ELR (cell line): ENCODE data around the gene SPAG9.
A peak's percentile ranks its signal among the peaks of the same experiment; 100 is the strongest.
"Not testable (repeated sequence)": the region's sequence is repeated elsewhere in the genome, so short reads cannot be mapped to it uniquely, and the experiment has no call there.

ENCODE experiments used
- DNase-seq: peaks from one replicate; pipeline ENCODE4 v3.0.0-alpha.2; 2015; ENCODE audit warnings: low read depth

Gene SPAG9

GRCh38 chr17:51088287-51088686 is 32.4 kb downstream of the SPAG9 start:
- no peak for DNase-seq

GRCh38 chr17:51087072-51087757 is 33.5 kb downstream of the SPAG9 start:
- DNase-seq = peak; percentile 61

- DNase-seq = peak; percentile 64
These were observed 35.4 kb downstream of the SPAG9 start for GRCh38 chr17:51085150-51085805.

- no peak for DNase-seq
These were observed 36.7 kb downstream of the SPAG9 start for GRCh38 chr17:51083981-51084380.

- not testable (repeated sequence) for DNase-seq
These were observed 37.3 kb downstream of the SPAG9 start for GRCh38 chr17:51083364-51083763.

GRCh38 chr17:51079049-51079448 is 41.6 kb downstream of the SPAG9 start:
- peak; percentile 60 for DNase-seq

GRCh38 chr17:51078009-51078592 is 42.6 kb downstream of the SPAG9 start:
- no peak for DNase-seq

- DNase-seq = no peak
These were observed 43.8 kb downstream of the SPAG9 start for GRCh38 chr17:51076821-51077220.

- no peak for DNase-seq
These were observed 49.1 kb downstream of the SPAG9 start for GRCh38 chr17:51071556-51071955.

GRCh38 chr17:51065466-51065865 is 55.2 kb downstream of the SPAG9 start:
- no peak for DNase-seq

- peak; percentile 41 for DNase-seq
These were observed 56.5 kb downstream of the SPAG9 start for GRCh38 chr17:51064061-51064735.

GRCh38 chr17:51060396-51060795 is 60.3 kb downstream of the SPAG9 start:
- no peak for DNase-seq

GRCh38 chr17:51059781-51060180 is 60.9 kb downstream of the SPAG9 start:
- peak; percentile 76 for DNase-seq

- DNase-seq = no peak
These were observed 63.1 kb downstream of the SPAG9 start for GRCh38 chr17:51057534-51057933.

GRCh38 chr17:51056813-51057510 is 63.7 kb downstream of the SPAG9 start:
- peak; percentile 89 for DNase-seq

- DNase-seq = no peak
These were observed 65.9 kb downstream of the SPAG9 start for GRCh38 chr17:51054748-51055147.

GRCh38 chr17:51052235-51052634 is 68.4 kb downstream of the SPAG9 start:
- no peak for DNase-seq

- DNase-seq = peak; percentile 35
These were observed 70.2 kb downstream of the SPAG9 start for GRCh38 chr17:51050291-51051033.

- peak; percentile 73 for DNase-seq
These were observed 73.9 kb downstream of the SPAG9 start for GRCh38 chr17:51046514-51047384.

- no peak for DNase-seq
These were observed 74.6 kb downstream of the SPAG9 start for GRCh38 chr17:51046046-51046445.
